Mesothelial cell of epicardium (in vitro differentiated cells): ENCODE data around the gene CCT5. TPM values are rescaled to one million over a fixed set of nuclear protein-coding genes. Genes with fewer than 3 reads are reported as not detected.

Experiments
- DNase-seq, 2 experiments: peaks; one replicate each; pipeline ENCODE4 v3.0.0; 2021; ENCODE audit warnings: low spot score in 2 of 2; ENCODE audit not compliant: unreplicated experiment in 2 of 2
- H3K27ac Mint-ChIP-seq: 2 replicates; pipeline ENCODE4 v1.8.0; 2021; ENCODE audit warnings: mixed read lengths
- H3K27me3 Mint-ChIP-seq: 2 replicates; pipeline ENCODE4 v1.8.0; 2021; ENCODE audit warnings: low read depth, mixed read lengths
- H3K36me3 Mint-ChIP-seq: 2 replicates; pipeline ENCODE4 v1.8.0; 2021; ENCODE audit warnings: mixed read lengths
- H3K4me1 Mint-ChIP-seq: 2 replicates; pipeline ENCODE4 v1.8.0; 2021; ENCODE audit warnings: mixed read lengths
- H3K4me3 Mint-ChIP-seq: 2 replicates; pipeline ENCODE4 v1.8.0; 2021; ENCODE audit warnings: mild to moderate bottlenecking, moderate library complexity, mixed read lengths
- H3K9me3 Mint-ChIP-seq: 2 replicates; pipeline ENCODE4 v1.8.0; 2021; ENCODE audit warnings: mixed read lengths
- total RNA-seq: library from RNA; stranded (reverse); gene quantifications from 3 replicates; pipeline ENCODE4 v1.2.1, GENCODE V29; 2021
- TF ChIP-seq, protein P1 (sequence below): fragments of 200-600 bp; sonication (generic); IDR thresholded peaks from one replicate; pipeline ENCODE4 v1.5.0; 2021; ENCODE audit warnings: antibody characterized with exemption; ENCODE audit not compliant: unreplicated experiment

The CCT5 gene
- total RNA-seq, 1 donor from 2014 or later: 141 TPM

DNA sequence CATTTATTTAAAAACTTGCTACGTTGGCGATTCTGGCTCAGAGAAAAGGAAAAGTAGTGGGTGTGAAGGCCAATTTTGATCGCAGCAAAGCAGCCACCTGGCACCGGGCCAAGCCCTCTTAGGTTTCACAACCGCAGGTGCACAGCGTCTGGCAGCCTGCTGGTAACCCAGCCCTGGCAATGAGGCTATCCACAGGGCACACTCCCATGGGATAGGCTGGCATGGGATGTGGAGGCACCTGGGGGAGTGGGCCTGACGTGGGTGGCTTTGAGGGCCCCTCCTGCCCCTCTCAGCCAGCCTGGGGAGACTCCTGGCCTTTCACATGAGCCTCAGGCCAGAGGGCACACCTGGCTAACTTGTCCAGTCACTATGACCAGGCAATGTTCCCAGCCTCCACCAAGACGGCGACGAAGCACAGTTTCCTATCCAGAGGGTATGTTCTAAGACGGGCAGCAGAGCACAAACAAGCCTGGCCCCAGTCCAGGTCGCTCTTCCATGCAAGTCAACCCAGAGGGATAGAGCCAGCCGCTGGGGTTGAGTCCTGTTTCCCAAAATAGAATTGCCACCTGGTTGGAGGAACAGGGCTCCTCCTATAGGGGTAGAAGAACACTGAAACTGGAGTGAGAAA lies 38.6 kb downstream of the CCT5 start:
- TF ChIP-seq, protein P1, sequence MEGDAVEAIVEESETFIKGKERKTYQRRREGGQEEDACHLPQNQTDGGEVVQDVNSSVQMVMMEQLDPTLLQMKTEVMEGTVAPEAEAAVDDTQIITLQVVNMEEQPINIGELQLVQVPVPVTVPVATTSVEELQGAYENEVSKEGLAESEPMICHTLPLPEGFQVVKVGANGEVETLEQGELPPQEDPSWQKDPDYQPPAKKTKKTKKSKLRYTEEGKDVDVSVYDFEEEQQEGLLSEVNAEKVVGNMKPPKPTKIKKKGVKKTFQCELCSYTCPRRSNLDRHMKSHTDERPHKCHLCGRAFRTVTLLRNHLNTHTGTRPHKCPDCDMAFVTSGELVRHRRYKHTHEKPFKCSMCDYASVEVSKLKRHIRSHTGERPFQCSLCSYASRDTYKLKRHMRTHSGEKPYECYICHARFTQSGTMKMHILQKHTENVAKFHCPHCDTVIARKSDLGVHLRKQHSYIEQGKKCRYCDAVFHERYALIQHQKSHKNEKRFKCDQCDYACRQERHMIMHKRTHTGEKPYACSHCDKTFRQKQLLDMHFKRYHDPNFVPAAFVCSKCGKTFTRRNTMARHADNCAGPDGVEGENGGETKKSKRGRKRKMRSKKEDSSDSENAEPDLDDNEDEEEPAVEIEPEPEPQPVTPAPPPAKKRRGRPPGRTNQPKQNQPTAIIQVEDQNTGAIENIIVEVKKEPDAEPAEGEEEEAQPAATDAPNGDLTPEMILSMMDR: no peak
- Mint-ChIP-seq H3K4me1 (no peaks in the 10 kb centered on the region), H3K9me3 (peaks cover 5% of the 10 kb centered on the region), H3K4me3 (no peak overlapping the region), H3K27ac (no peak overlapping the region), H3K27me3 (no peaks in the 10 kb centered on the region), H3K36me3 (peaks cover 34% of the 10 kb centered on the region)
- peak; percentile 34 to 46 for DNase-seq

DNA sequence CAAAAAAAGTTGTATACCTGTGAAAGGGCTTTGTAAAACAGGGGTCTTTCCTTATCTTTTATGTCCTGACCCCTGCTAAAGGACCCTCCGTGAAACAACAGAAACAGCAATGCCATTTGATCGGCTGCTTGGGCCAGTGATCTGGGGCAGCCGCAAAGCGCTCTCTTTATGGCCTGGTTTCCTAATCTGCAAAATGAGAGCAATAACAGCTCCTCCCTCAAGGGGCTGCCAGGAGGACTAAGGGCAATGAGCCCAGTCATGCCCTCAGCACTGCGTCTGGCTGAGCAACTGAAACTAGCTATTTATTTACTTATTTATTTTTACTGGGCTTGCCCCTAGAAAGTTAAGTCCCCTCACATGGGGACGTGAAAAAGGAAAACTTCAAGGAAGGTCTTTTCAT lies 39.3 kb downstream of the CCT5 start:
- Mint-ChIP-seq H3K27ac (no peak overlapping the region), H3K4me3 (no peak overlapping the region)
- TF ChIP-seq, protein P1: no peak

DNA sequence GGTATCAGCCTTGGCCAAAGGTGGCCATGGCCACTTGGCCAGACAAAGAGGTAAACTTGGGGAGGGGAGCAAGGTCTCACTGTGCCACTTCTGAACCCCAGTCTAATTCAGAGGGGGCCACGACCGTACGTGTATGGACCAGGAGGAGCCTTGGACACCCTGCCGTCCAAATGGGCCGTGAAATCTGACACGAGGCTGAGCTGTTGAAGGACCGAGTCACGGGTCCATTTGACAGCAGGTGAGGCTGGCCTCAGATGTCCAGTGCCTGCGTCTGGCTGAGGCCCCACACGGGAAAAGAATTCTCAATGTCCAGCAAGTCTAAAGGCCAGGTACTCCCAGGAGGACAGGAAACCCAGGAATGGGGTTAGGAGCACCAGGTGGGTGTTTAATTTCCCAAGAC lies 39.9 kb downstream of the CCT5 start:
- no peak for DNase-seq
- Mint-ChIP-seq H3K4me3 (no peak overlapping the region), H3K36me3 (peaks cover 40% of the 10 kb centered on the region), H3K9me3 (peaks cover 13% of the 10 kb centered on the region), H3K27me3 (no peaks in the 10 kb centered on the region), H3K4me1 (no peaks in the 10 kb centered on the region), H3K27ac (no peak overlapping the region)
- TF ChIP-seq, protein P1: no peak

More for the DNA sequence above, 39.3 kb downstream of the CCT5 start:
- H3K9me3 Mint-ChIP-seq: peaks cover 8% of the 10 kb centered on the region
- H3K36me3 Mint-ChIP-seq: peaks cover 36% of the 10 kb centered on the region
- H3K4me1 Mint-ChIP-seq: no peaks in the 10 kb centered on the region
- DNase-seq: no peak
- H3K27me3 Mint-ChIP-seq: no peaks in the 10 kb centered on the region

DNA sequence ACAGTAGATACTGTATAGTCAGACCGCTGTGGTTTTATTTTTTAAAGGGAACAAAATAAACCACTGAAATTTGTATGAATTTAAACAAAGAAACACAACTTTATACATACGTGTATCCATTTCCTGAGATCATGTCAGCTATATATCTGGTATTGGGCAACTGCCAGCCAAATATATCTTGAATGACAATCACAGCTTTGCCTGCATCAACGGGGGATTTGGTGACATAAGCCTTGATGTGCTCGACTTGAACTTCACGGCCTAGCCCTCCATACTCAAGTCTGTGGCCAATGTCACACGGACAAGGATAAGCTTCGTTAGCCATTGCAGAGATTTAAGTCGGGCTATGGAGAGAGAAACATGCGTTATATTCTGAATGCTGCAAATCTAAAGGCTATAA lies 40.4 kb downstream of the CCT5 start:
- H3K27ac Mint-ChIP-seq: no peak overlapping the region
- H3K27me3 Mint-ChIP-seq: no peaks in the 10 kb centered on the region
- peaks cover 40% of the 10 kb centered on the region for H3K36me3 Mint-ChIP-seq
- no peak for DNase-seq
- no peak overlapping the region for H3K4me3 Mint-ChIP-seq
- TF ChIP-seq, protein P1: no peak
- H3K9me3 Mint-ChIP-seq: peaks cover 13% of the 10 kb centered on the region
- no peaks in the 10 kb centered on the region for H3K4me1 Mint-ChIP-seq

DNA sequence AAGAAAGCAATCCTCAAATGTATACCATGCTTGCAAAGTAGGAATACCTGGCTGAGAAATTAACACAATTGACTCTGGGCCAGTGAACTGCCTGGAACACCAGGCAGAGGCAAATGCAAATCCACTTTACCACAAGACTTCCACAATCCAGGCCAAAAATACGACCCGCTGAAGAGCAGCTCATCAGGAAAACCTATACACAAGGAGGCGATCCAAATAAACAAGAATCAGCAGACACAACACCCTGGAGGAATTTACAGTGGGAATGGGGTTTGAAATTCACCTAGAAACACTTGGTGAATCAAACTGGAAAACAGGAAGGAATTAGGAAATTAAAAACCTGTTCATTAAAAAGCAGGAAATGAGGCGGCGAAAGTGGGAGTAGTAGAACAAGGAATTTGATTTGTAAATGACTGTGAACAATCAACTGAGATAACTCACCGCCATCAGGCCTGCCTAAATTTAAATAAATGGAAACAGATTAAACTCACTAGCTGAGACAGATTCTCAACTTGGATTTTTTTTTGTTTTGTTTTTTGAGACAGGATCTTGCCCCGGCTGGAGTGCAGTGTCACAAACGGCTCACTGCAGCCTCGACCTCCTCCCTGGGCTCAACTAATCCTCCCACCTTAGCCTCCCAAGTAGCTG lies 41.7 kb downstream of the CCT5 start:
- Mint-ChIP-seq H3K27me3 (no peaks in the 10 kb centered on the region), H3K36me3 (peaks cover 39% of the 10 kb centered on the region), H3K9me3 (peaks cover 13% of the 10 kb centered on the region), H3K4me1 (no peaks in the 10 kb centered on the region), H3K27ac (no peak overlapping the region), H3K4me3 (no peak overlapping the region)
- no peak for DNase-seq
- TF ChIP-seq, protein P1: no peak
